ENCODE measurements around the gene LIN7C. TPM values are rescaled to one million over a fixed set of nuclear protein-coding genes. Genes with fewer than 3 reads are reported as not detected.
"Not testable (repeated sequence)": the region's sequence is repeated elsewhere in the genome, so short reads cannot be mapped to it uniquely, and the experiment has no call there.

The LIN7C gene
- total RNA-seq, 4 donors from 2014 or later = 26.4 to 41.2 (median 34.6) TPM

- TF ChIP-seq CTCF (IDR thresholded peaks at IDR 0.05) (no peak), POLR2A (IDR thresholded peaks at IDR 0.05) (no peak)
- no peak overlapping the region for H3K27ac ChIP-seq
- H3K4me1 ChIP-seq = peaks cover 0 to 10% (median 0%) of the 10 kb centered on the region in 4 donors
Measured at GRCh38 chr11:27456795-27457329, 49.7 kb downstream of the LIN7C start.

GRCh38 chr11:27456140-27456794, 50.3 kb downstream of the LIN7C start:
- Histone ChIP-seq H3K27ac (no peak overlapping the region), H3K4me1 (peaks cover 0 to 14% (median 0%) of the 10 kb centered on the region in 4 donors), H3K4me3 (no peak overlapping the region), H3K9me3 (no peaks in the 10 kb centered on the region), H3K27me3 (no peaks in the 10 kb centered on the region), H3K36me3 (no peaks in the 10 kb centered on the region)
- DNase-seq = no peak
- TF ChIP-seq POLR2A (IDR thresholded peaks at IDR 0.05) = no peak

More at GRCh38 chr11:27456795-27457329, 49.7 kb downstream of the LIN7C start:
- Histone ChIP-seq H3K4me3 (no peak overlapping the region), H3K9me3 (no peaks in the 10 kb centered on the region), H3K27me3 (no peaks in the 10 kb centered on the region), H3K36me3 (no peaks in the 10 kb centered on the region)
- no peak for DNase-seq

- H3K4me3 ChIP-seq = no peak overlapping the region
- no peak overlapping the region for H3K27ac ChIP-seq
- no peak for TF ChIP-seq CTCF (IDR thresholded peaks at IDR 0.05)
- no peak for TF ChIP-seq POLR2A (IDR thresholded peaks at IDR 0.05)
- no peaks in the 10 kb centered on the region for H3K27me3 ChIP-seq
- peaks cover 0 to 18% (median 0%) of the 10 kb centered on the region in 4 donors for H3K4me1 ChIP-seq
- no peaks in the 10 kb centered on the region for H3K36me3 ChIP-seq
- H3K9me3 ChIP-seq = no peaks in the 10 kb centered on the region
- DNase-seq = no peak
Measured at GRCh38 chr11:27455667-27456066, 50.9 kb downstream of the LIN7C start.

- H3K36me3 ChIP-seq = no peaks in the 10 kb centered on the region
- no peak overlapping the region for H3K27ac ChIP-seq
Measured at GRCh38 chr11:27453701-27454100, 52.9 kb downstream of the LIN7C start.

GRCh38 chr11:27452147-27452546, 54.4 kb downstream of the LIN7C start:
- no peak for TF ChIP-seq CTCF (IDR thresholded peaks at IDR 0.05)
- no peak for TF ChIP-seq POLR2A (IDR thresholded peaks at IDR 0.05)
- Histone ChIP-seq H3K36me3 (no peaks in the 10 kb centered on the region), H3K4me1 (peaks cover 0 to 25% (median 0%) of the 10 kb centered on the region in 4 donors), H3K9me3 (no peaks in the 10 kb centered on the region), H3K27me3 (no peaks in the 10 kb centered on the region), H3K4me3 (no peak overlapping the region), H3K27ac (peak overlapping the region in 2 of 4 donors; percentile 32 to 56)
- no peak for DNase-seq

More at GRCh38 chr11:27453701-27454100, 52.9 kb downstream of the LIN7C start:
- H3K4me1 ChIP-seq = peaks cover 0 to 25% (median 0%) of the 10 kb centered on the region in 4 donors
- no peak overlapping the region for H3K4me3 ChIP-seq
- no peak for DNase-seq
- H3K9me3 ChIP-seq = no peaks in the 10 kb centered on the region
- TF ChIP-seq POLR2A (IDR thresholded peaks at IDR 0.05) (no peak), CTCF (IDR thresholded peaks at IDR 0.05) (no peak)
- H3K27me3 ChIP-seq = no peaks in the 10 kb centered on the region

- H3K4me1 ChIP-seq = peaks cover 0 to 20% (median 0%) of the 10 kb centered on the region in 4 donors
- no peaks in the 10 kb centered on the region for H3K9me3 ChIP-seq
- H3K36me3 ChIP-seq = no peaks in the 10 kb centered on the region
- H3K27ac ChIP-seq = peak overlapping the region in 2 of 4 donors; percentile 32 to 56
- H3K27me3 ChIP-seq = no peaks in the 10 kb centered on the region
- no peak for DNase-seq
- TF ChIP-seq POLR2A (IDR thresholded peaks at IDR 0.05) = no peak
- no peak for TF ChIP-seq CTCF (IDR thresholded peaks at IDR 0.05)
- no peak overlapping the region for H3K4me3 ChIP-seq
Measured at GRCh38 chr11:27451244-27451965, 55.2 kb downstream of the LIN7C start.

- not testable (repeated sequence) for H3K27me3 ChIP-seq, H3K4me3 ChIP-seq, H3K27ac ChIP-seq, DNase-seq, H3K36me3 ChIP-seq, H3K9me3 ChIP-seq
- peaks cover 0 to 23% (median 0%) of the 10 kb centered on the region in 4 donors for H3K4me1 ChIP-seq
Measured at GRCh38 chr11:27448184-27448540, 58.4 kb downstream of the LIN7C start.
